GM12892 (cell line): ENCODE data around the gene SLC4A2.

Source experiments
- POLR2A ChIP-seq: IDR thresholded peaks from 2 replicates; pipeline ENCODE4 v1.6.1; 2011; ENCODE audit warnings: low read depth, low read length, control low read depth
- POLR2AphosphoS5 ChIP-seq: IDR thresholded peaks from 2 replicates; pipeline ENCODE4 v1.6.1; 2011; ENCODE audit warnings: low read depth, low read length, control low read depth

- TF ChIP-seq POLR2AphosphoS5 (no peak), POLR2A (peak; percentile 54; the same call in 1 of the 2 replicates)
Observed at GRCh38 chr7:151028131-151028947, 31.1 kb upstream of the SLC4A2 start, which contains the start of gene ABCB8.
